ENCODE results near the gene RAPGEF6.
"Not testable (repeated sequence)": the region's sequence is repeated elsewhere in the genome, so short reads cannot be mapped to it uniquely, and the experiment has no call there.

Gene RAPGEF6

DNA sequence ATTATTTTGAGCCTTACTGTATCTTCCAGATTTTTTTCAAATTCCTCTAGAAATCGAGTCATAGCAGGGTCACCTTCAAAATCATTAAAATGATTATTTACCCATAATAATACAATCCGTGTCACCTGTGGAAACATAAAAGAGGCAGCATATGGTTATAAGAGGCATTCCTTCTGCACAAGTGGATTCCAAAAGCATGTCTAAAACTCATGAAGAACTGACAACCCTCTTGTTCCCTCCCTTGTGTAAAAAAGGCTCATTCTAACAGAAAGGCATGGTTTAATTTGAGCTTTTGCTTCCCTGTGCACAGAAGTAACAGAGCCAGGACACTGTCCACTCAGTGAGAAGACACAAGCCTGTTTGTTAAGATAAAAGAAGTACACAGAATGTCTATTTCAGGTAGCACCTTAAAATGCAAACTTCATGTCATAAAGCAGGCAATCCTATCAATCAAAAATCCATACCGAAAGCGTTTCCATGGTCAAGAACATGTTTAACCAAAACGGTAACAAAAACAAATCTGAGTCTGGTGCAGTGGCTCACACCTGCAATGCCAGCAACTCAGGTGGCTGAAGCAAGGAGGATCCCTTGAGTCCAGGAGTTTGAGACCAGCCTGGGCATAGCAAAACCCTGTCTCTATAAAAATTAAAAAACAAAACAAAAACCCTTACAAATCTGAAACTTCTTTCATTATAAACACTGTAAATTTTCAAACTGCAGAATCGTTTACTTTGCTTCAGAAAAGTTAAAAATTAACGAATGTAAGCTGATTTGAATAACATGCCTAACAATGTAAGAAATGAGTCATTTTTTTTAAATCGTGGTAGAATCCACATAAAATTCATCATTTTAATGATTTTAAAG, 139.3 kb downstream of the RAPGEF6 start:
- no peaks in the 10 kb centered on the region for H3K27me3 ChIP-seq (ENCODE audit: insufficient read depth, low read depth, severe bottlenecking)
- H3K27ac ChIP-seq: no peak overlapping the region
- TF ChIP-seq CTCF (IDR thresholded peaks at IDR 0.05; ENCODE audit: low read depth, low read length): no peak
- H3K36me3 ChIP-seq: peaks cover 29% of the 10 kb centered on the region
- no peaks in the 10 kb centered on the region for H3K9me3 ChIP-seq (ENCODE audit: severe bottlenecking)
- no peak for DNase-seq
- H3K4me3 ChIP-seq (ENCODE audit: low read depth, low read length): no peak overlapping the region

DNA sequence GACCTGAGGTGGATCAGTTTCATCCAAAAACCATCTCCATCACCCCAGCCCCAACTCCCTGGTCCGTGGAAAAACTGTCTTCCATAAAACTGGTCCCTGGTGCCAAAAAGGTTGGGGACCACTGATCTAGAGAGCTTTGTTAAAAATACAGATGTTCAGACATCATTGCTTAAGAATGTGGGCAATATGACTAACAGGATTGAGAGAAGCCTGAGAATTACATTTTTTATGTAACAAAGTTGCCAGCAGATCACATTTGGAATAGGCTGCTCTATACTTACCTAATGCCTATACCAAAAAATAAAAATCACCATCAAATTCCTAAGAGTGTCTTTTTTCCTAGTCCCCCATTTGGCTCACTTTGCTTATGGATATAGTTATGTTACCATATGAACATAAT, 143.3 kb downstream of the RAPGEF6 start:
- no peaks in the 10 kb centered on the region for H3K27me3 ChIP-seq (ENCODE audit: insufficient read depth, low read depth, severe bottlenecking)
- no peak overlapping the region for H3K4me3 ChIP-seq (ENCODE audit: low read depth, low read length)
- no peak for DNase-seq
- no peak overlapping the region for H3K27ac ChIP-seq
- no peak for TF ChIP-seq CTCF (IDR thresholded peaks at IDR 0.05; ENCODE audit: low read depth, low read length)
- H3K36me3 ChIP-seq: peaks cover 31% of the 10 kb centered on the region
- no peaks in the 10 kb centered on the region for H3K9me3 ChIP-seq (ENCODE audit: severe bottlenecking)

GRCh38 chr5:131488463-131488862, 146.6 kb downstream of the RAPGEF6 start:
- no peak overlapping the region for H3K27ac ChIP-seq
- no peak for DNase-seq
- H3K36me3 ChIP-seq: peaks cover 16% of the 10 kb centered on the region

DNA sequence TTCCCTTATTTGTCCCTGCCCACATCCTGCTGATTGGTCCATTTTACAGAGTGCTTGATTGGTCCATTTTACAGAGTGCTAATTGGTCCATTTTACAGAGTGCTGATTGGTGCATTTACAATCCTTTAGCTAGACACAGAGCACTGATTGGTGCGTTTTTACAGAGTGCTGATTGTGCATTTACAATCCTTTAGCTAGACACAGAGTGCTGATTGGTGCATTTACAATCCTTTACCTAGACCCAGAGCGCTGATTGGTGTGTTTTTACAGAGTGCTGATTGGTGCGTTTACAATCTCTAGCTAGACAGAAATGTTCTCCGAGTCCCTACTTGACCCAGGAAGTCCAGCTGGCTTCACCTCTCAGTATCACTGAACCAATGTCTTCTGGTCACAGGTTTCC, 147.7 kb downstream of the RAPGEF6 start:
- H3K27ac ChIP-seq; DNase-seq; H3K4me3 ChIP-seq (ENCODE audit: low read depth, low read length); H3K9me3 ChIP-seq (ENCODE audit: severe bottlenecking); H3K27me3 ChIP-seq (ENCODE audit: insufficient read depth, low read depth, severe bottlenecking): not testable (repeated sequence)
- H3K36me3 ChIP-seq: peaks cover 19% of the 10 kb centered on the region

More at GRCh38 chr5:131488463-131488862, 146.6 kb downstream of the RAPGEF6 start:
- H3K4me3 ChIP-seq (ENCODE audit: low read depth, low read length): no peak overlapping the region
- no peaks in the 10 kb centered on the region for H3K27me3 ChIP-seq (ENCODE audit: insufficient read depth, low read depth, severe bottlenecking)
- no peaks in the 10 kb centered on the region for H3K9me3 ChIP-seq (ENCODE audit: severe bottlenecking)
- no peak for TF ChIP-seq CTCF (IDR thresholded peaks at IDR 0.05; ENCODE audit: low read depth, low read length)

- Histone ChIP-seq H3K27ac (no peak overlapping the region), H3K36me3 (peaks cover 21% of the 10 kb centered on the region), H3K27me3 (ENCODE audit: insufficient read depth, low read depth, severe bottlenecking) (no peaks in the 10 kb centered on the region), H3K9me3 (ENCODE audit: severe bottlenecking) (no peaks in the 10 kb centered on the region), H3K4me3 (ENCODE audit: low read depth, low read length) (no peak overlapping the region)
- no peak for TF ChIP-seq CTCF (IDR thresholded peaks at IDR 0.05; ENCODE audit: low read depth, low read length)
- DNase-seq: no peak
These were observed 152.4 kb downstream of the RAPGEF6 start for GRCh38 chr5:131482617-131483016.

DNA sequence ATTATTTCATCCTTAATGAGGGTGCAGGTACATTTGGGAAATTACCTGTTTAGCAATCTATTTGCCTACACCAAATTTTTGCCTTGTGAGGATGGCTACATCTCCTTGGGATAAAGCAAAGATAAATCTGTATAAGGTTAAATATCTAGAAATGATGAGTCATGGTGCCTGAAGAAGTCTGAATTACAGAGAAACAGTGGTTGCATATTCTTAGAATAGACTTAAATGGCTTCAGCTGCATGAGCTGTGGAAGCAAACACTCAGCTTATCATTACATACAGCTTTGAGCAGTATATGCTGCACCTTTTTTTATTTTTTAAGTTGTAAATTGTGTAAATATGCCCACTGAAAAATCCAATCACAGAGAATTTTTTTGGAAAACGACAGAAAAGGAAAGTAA, 153.5 kb downstream of the RAPGEF6 start:
- Histone ChIP-seq H3K27me3 (ENCODE audit: insufficient read depth, low read depth, severe bottlenecking) (no peaks in the 10 kb centered on the region), H3K27ac (no peak overlapping the region), H3K9me3 (ENCODE audit: severe bottlenecking) (no peaks in the 10 kb centered on the region), H3K36me3 (peaks cover 17% of the 10 kb centered on the region; the same call in 1 of the 2 replicates), H3K4me3 (ENCODE audit: low read depth, low read length) (no peak overlapping the region)
- TF ChIP-seq CTCF (IDR thresholded peaks at IDR 0.05; ENCODE audit: low read depth, low read length): no peak
- DNase-seq: no peak

All from WERI-Rb-1 (cell line).